HG03571 (cell line): ENCODE data around the gene EOGT.

Source experiments
- ATAC-seq: cut with Tn5 transposase; IDR thresholded peaks from one replicate; pipeline ENCODE4 v1.9.1; 2021; ENCODE audit not compliant: unreplicated experiment

EOGT gene

GRCh38 chr3:68963891-68964290 lies 49.6 kb downstream of the EOGT start:
- no peak for ATAC-seq

GRCh38 chr3:68963376-68963775 lies 50.1 kb downstream of the EOGT start:
- no peak for ATAC-seq

GRCh38 chr3:68958932-68959331 lies 54.6 kb downstream of the EOGT start:
- no peak for ATAC-seq

GRCh38 chr3:68957895-68958294 lies 55.6 kb downstream of the EOGT start:
- no peak for ATAC-seq

GRCh38 chr3:68953816-68954444 lies 59.6 kb downstream of the EOGT start:
- no peak for ATAC-seq

- ATAC-seq, result no peak
Measured at GRCh38 chr3:68945225-68945624, 68.3 kb downstream of the EOGT start.

GRCh38 chr3:68943753-68944500 lies 69.6 kb downstream of the EOGT start:
- no peak for ATAC-seq

GRCh38 chr3:68941055-68941454 lies 72.4 kb downstream of the EOGT start:
- ATAC-seq, result no peak

- ATAC-seq, result no peak
Measured at GRCh38 chr3:68936856-68937255, 76.6 kb downstream of the EOGT start.

GRCh38 chr3:68935778-68936177 lies 77.7 kb downstream of the EOGT start:
- no peak for ATAC-seq

GRCh38 chr3:68931406-68932149 lies 81.9 kb downstream of the EOGT start:
- ATAC-seq, result no peak
